Hematopoietic multipotent progenitor cell treated with erythropoietin and hydrocortisone succinate and interleukin-3 and kit ligand, for 8 days (in vitro differentiated cells): ENCODE results near the gene B4GALNT3.

Source experiments
- DNase-seq: peaks from one replicate; pipeline ENCODE4 v3.0.0-alpha.2; 2015

Gene B4GALNT3

DNA sequence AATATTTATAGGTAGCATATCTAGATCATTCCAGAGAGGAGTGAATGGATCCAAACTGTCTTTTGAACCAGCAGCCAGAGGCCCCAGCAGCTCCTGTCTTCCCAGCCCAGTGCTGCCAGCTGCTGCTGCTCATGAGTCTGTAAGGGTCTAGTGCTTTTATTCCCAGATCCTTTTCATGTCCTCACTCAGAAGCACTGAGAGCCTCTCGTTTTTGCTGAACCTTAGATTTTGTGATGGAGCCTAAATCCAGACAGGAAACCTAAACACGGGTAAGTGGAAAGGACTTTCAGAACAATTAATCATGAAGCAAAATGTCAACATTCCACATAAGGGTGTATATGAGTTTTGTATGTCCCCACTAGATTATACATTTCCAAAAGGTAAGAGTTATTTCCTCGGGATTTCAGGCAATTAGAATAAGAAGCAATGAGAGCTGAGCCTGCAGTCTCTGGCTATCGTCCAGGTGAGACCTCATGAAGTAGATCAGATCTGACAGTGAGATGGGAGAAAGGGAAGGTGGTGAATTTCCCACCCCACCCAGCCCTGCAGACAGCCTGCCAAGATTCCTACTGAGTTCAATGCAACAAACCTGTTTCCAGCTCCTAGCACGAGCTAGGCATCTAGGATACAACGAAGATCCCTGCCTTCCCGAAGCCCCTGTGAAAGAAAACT is 119.1 kb downstream of the B4GALNT3 start:
- no peak for DNase-seq

DNA sequence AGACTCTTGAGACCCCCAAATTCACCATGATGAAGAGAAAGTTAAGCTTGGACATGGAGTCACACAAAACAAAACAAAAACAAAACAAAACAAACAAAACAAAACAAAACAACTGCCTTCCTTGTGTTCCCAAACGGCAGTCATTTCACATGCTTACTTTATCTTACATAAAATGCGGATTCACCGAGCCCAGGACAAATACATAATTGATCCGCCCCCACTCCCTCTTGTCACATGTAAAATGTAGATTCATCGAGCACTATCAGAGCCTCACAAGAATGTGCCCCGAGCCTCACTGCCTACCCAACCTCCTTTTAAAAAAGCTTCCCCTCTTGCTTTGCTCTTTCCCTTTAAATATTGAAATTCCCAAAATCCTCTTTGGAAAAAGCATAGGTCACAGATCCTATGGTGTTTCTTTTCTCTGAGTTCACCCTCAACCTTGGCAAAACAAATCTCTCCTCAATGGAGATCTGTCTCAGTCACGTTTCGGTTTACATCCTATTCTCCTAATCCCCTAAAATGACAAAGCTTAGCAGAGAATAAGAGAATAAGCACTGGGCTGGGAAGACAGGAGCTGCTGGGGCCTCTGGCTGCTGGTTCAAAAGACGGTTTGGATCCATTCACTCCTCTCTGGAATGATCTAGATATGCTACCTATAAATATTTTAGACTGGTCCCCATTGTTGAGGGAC is 119.8 kb downstream of the B4GALNT3 start:
- no peak for DNase-seq

DNA sequence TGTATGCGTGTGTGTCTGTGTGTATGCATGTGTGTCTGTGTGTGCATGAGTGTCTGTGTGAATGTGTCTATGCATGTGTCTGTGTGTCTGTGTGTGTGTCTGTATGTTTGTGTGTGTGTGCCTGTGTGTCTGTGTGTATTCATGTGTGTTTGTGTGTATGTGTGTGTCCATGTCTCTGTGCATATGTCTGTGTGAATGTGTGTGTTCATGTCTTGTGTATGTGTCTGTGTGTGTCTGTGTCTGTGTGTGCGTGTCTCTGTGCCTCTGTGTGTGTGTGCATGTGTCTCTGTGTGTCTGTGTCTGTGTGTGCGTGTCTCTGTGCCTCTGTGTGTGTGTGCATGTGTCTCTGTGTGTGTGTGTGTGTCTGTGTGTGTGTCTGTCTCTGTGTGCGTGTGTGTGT is 121.1 kb downstream of the B4GALNT3 start:
- DNase-seq: no peak

DNA sequence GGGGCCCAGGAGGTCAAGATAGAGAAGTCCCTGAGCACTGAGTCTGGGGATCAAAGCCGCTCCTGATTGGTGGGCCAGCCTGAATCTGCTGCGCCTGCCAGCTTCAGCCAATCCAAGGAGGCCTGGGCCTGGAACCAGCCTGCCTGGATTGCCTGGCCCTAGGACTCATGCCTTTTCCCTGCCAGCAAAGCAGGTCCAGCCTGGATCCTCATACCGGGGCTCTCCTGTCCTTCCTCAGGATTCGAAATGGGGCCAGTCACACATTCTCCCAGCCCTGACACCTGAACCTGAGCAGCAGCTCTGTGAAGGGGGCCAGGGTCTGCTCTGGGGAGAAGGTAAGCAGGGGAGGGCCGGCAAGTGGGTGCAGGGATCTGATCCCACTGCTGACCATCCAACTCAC is 121.6 kb downstream of the B4GALNT3 start:
- no peak for DNase-seq

DNA sequence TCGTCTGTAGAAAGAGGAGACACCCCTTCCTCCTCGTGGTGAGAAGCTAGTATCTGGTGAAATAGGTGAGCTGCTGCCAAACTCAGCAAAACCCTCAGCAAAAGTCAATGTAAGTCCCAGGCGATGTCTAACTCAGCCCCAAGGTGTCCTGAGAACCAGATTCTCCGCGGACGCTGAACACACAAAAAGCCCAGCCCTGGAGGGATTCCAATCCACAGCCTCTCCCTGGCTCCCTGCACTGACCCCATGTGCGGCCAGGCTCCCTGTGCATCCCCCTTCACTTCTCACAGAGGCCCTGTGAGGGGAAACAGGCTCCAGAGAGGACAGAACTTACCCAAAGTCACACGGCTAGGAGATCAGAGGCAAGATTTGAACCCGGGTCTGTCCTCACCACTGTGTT is 122.0 kb downstream of the B4GALNT3 start:
- DNase-seq: no peak

DNA sequence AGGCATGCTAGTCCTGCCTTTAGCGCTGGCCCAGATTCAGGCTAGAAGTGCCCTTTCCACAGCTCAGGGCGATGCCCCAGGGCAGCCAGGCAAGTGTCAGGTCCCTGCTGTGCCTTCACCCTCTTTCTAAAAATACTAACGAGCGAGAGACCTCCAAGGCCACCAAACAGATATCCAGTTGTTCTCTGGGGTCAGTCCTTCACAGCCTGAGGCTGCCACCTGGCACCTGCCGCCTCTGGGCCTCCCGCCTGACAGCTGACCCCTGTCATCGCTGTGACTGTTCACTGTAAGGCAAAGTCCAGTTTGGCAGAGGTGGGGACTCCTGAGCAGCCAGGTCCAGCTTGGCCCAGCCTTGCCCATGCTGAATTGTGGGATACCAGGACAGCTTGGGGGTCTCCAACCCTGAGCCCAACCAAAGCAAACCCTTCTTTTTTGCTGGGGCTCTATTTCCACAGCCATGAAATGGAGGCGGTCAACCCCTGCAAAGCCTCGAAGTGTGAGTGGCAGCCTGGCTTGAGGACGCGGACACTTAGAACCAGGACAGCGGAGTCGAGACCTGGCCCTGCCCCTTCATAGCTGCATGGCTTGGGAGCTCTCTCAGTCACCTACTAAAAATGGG is 123.6 kb downstream of the B4GALNT3 start:
- DNase-seq: no peak

DNA sequence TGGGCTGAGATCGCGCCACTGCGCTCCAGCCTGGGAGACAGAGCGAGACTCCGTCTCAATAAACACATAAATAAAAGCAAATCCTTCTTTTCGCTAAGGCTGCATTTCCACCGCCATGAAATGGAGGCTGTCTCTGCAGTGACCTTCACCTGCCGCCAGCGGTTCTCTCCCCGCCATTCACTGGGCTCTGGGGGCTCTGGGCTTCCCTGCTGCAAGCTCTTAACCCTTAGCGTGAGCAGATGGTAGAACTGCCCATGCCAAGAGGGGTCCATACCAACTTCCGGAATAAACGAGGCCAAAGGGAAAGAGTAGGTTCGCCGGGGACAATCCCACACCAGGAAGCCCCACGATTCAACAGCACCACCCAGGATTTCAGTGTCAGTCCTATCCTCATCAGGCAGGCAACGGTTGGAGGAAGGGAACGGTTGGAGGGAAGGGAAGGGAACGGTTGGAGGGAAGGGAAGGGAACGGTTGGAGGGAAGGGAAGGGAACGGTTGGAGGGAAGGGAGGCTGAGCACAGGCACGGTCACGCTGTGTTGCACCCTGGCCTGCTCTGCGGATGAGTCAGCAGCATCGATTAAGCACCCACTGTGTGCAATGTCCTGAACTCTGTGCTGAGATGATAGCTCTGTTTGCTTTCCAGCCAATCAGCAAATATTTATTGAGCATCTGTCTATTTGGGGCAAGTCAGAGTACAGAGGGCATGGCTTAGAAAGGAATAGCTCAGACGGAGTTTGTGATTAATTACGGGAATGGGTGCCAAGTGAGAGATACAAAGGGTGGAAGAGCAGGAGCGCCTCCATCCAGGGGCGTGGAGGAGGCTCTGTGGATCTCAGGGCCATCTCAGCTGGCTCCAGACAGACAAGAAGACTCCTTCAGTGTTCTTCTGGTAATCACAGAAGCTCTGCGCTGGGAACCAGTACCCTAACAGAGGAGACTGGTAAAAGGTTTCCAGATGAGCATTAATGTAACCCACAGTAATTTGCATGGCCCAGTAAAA is 125.6 kb downstream of the B4GALNT3 start:
- DNase-seq: no peak

DNA sequence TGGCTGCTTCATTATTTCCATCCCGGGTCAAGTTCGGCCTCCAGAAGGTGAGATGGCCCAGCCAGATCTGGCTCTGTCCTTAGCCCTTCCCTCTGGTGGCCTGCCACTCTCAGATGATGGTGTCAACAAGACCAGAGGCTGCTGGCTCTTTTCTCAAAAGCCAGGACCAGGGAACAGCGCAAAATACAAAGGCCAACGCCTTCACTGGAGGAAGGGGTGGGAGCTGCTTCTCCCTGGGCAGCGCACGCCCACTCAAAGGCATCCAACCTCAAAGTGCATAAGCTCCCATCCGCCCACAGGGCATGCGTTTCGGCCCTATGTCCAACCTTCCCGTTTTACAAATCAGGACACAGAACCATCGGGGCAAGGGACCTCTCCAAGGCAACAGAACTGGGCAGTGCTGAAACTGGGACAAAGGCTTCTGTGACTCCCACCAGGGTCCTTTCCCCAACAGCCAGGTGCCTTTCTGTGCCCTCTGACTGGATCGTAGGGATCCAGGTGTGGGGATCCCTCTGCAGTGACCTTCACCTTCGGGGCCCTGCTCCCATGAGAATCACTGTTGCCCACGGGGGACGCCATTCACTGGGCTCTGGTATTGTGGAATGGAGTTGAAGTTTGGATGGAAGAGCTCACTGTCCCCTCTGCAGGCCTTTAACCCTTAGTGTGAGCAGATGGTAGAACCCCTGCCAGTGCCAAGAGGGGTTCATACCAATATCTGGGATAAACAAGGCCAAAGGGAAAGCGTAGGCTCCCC is 126.8 kb downstream of the B4GALNT3 start:
- DNase-seq: no peak

DNA sequence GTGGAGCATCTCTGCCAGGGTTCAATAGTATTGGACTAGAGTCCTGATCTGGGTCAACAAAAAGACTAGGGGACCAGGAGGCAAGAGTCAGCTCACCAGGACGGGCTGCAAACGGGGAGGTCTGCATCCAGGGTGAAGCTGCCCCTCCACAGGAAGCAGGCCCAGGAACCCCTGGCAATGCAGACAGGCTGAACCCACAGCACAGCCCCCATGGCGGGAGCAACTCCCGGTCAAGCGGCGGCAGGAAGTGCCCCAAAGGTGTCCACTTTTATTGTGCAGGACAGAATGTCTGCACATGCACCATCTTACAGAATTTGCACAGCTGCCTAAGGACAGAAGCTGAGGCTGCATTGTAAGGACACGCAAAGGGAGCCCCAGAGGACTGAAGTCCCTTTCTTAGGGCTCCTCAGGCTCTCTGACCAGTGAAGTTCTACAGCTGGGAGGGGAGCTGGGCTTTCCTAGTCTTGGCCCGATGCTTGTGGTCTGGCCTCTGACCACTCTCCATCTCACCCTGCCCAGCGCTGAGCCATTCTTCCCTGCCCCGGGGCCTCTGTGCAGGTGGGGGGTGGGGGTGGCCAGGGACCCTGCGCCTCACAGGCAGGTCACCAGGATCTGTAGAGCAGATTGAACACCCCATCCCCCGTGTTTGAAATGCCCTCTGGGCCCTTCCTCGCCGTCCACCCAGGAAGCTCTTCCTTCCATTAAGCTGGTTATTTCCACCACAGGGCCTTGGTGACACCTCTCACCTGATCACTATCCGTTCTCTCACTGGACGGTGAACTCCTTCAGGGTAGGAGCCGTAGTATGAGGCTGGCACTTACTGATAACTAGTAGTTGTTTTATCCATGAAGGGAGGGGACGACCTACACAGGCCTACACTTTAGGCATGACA is 127.6 kb downstream of the B4GALNT3 start:
- peak; percentile 95 for DNase-seq

DNA sequence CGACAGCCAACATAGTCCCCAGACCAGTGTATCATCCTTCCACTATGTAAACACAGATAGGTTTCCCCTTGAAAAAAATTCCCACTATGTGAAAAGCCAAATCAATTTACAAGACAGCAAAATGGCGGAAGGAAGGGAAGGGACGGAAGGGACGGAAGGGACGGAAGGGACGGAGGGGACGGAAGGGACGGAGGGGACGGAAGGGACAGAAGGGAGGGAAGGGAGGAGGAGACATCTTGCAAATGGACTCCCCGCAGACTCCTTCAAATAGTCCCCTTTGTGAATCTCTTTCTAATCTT is 128.2 kb downstream of the B4GALNT3 start:
- DNase-seq: no peak

DNA sequence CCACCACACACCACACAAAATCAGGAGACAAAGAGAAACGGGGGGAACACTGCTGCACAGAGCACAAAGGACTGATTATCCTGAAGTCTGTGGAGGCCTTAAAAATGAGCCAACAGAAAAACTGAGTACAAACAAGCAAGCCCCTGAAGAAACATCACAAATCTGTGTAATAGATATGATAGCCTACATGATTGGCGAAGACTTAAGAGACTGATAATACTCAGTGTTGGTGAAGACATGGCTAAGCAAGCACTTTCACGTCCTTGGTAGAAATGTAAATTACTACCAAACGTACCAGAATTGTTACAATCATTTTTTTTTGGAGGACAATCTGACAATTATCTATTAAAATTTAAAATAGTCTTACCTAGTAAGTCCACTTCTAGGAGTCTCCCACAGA is 128.9 kb downstream of the B4GALNT3 start:
- DNase-seq: no peak

DNA sequence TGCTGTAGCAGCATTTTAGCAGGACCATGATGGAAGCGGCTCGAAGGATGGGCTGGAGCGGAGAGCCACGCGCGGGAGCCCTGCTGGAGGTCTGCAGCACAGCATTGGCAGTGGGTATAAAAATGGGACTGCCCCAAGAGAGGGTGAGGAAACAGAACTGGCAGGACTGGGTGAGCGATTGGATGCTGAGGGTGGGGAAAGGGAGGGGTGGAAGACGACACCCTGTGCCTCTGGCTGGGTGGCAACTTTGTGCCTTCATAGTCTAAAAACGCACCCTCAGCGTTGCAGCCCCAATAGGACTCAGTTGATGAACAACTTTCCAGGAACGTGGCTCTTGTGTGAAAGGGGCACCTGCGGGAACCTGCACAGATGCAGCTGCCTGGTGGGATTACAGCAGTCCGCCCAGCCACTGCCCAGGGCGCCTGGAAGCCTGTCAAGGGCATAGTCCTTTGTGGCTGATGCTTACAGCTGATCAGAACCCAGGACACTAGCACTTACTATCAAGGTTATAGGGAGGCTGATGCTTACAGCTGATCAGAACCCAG is 130.5 kb downstream of the B4GALNT3 start:
- peak; percentile 81 for DNase-seq

DNA sequence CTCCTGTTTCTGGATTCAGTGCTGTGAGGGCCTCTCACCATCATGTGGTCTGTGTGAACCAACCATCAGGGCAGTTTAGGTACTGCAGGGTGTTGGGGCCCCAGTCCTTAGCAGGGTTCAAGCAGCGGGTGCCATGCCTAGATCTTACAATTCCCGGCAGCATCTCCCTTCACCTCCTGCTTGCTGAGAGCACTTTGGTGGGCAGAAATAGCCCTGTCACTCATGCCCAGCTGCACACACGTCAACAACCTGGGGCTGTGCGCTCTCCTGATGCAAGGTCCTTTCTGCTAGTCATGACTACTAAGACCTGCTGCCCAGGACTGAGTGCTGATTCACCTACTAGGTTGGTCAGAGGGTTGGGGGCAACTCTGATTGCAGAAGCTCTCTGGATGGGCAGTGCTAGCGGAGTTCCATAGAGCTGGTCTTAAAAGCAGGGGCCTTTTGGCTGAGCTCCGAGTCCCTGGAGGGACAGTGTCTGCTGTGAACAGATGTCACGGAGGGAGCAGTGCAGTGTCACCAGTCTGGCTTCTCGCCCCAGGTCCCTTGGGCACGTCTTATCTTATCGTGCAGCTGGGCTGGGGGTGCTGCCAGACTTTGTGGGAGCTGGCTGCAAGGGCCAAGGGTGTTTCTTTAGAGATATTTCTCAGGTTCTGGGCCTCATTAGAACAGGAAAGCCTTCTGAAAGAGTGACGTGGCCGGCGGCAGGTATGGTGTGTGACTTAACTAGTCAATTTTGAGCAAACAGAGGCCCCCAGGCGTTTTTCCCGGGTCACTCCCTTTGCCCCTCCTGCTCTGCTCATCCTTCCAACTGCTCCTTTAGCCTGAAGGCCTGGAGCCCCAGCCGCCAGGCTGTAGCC is 131.7 kb downstream of the B4GALNT3 start:
- peak; percentile 100 for DNase-seq

DNA sequence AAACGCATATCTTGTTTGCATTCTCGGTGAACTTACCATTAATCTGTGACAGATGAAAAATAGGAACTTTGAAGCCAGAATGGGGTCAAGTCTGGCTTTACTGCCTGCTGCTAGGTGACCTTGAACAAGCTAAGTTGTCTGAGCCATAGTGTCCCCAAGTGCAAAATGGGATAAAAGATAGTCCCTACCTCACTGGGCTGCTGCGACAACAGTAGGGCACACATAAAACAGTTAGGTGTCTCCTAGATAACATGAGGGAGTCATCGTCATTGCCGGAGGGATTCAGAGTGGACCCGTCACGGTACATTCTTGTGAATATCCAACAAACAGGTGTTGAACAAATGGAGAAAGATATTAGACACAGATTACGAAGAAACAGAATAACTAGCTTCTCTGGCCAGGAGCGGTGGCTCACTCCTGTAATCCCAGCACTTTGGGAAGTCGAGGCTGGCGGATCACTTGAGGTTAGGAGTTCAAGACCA is 132.3 kb downstream of the B4GALNT3 start:
- DNase-seq: peak; percentile 81

DNA sequence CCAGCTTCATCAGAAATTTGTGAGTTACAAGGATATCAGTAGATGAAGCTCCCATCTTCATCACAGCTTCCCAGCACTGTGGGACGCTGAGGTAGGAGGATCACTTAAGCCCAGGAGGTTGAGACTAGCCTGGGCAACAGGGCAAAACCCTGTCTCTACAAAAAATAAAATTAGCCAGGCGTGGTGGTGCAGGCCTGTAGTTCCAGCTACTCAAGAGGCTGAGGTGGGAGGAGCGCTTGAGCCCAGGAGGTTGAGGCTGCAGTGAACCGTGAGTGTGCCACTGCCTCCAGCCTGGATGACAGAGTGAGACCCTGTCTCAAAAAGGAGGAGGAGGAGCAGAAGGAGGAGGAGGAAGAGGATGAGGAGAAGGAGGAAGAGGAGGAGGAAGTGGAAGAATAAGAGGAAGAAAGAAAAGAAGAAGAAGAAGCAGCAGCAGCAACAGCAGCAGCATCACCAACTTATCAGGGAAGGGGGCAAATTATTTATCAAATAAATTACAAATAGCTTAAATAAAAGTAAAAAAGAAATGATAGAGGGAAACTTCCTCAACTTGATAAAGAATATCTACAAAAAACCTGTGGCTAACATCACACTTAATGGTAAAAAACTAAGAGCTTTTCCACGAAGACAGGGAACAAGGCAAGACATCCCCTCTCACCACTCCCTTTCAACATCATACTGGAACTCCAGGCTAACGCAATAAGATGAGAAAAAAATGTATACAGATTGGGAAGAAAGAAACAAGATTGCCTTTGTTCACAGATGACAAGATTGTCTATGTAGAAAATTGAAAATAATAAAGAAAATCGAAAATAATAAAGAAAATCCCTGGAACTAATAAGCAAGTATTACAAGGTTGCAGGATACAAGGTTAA is 133.9 kb downstream of the B4GALNT3 start:
- no peak for DNase-seq

DNA sequence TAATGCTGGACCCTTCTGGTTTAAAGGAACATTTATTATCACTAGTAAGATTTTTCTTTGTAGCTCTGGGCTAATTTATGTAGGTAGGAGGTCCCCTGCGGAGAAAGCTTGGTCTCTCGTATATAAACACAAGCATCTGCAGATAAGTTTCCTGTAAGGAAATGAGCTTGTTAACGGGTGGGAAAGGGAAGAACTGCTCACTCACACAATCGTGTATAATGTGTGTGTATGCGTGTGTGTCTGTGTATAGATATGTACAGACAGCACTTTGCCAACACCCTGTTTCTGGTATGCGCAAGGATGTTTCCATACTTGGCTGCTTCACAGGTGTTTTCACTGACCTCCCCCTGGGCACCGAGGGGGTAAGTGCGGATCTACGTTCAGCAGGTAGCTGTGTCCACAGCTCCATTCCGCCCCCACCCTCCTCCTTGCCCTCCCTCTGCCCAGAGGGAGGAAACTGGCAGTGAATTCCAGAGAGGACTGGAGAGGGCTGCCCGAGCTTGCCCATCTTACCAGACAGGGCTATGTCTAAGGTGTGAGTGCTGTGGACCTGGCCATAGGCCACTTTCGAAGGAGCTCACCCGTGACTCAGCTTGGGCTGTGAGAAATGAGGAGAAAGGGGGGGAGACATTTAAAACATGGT is 138.3 kb downstream of the B4GALNT3 start:
- no peak for DNase-seq

DNA sequence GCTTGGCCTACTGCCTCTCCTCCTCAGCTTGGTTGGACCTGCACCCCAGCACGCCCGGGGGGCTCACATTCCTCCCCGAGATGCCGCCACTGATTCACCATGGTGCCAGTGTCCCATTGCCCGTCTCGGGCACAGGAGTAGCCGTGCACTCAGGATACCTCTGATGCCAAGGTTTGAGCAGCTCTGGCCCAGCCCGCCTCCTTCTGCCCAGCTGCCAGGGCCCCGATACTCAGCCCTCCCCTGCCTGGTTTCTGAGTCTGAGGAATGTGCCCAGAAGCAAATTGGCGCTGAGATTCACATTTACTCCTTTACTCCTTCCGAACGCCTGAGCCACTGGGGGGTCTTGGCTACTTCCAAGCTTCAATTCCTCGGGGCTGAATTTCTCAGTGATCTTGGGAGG is 140.0 kb downstream of the B4GALNT3 start:
- no peak for DNase-seq

DNA sequence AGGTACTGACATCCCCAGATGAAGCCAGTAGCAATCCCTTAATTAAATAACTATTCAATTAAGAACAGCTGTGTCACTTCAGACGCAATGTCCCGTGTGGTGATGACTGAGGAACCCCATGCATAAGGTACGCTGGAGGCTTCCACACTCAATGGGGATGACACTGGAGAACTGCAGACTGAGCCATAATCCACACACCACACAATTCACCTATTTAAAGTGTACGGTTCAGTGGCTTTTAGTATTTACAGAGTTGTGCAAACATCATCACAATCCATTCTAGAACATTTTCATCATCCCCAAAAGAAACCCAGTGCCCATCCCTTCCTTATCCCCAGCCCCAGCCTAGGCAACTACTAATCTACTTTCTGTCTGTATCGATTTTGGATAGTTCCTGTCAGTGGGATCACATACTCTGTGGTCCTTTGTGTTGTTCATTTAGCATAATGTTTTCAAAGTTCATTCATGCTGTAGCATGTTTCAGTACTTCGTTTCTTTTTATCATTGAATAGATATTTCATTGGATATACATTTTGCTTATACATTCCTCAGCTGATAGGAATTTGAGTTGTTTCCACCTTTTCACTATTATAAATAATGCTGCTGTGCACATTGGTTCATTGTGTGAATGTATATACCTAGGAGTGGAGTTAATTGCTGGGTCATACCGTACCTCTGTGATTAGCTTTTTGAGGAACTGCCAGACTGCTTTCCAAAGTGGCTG is 142.4 kb downstream of the B4GALNT3 start:
- no peak for DNase-seq
